Neutrophil (primary cell): ENCODE measurements around the gene MGAT5B.

Source experiments
- H3K27ac ChIP-seq: fragments of 200-600 bp; sonication (generic); 2 replicates; pipeline ENCODE4 v1.5.1; 2016; ENCODE audit warnings: mild to moderate bottlenecking, moderate library complexity
- H3K27me3 ChIP-seq: fragments of 200-600 bp; sonication (generic); 2 replicates; pipeline ENCODE4 v1.6.0; 2016; ENCODE audit warnings: mild to moderate bottlenecking
- H3K36me3 ChIP-seq: fragments of 200-600 bp; sonication (generic); 2 replicates; pipeline ENCODE4 v1.5.1; 2017
- H3K4me1 ChIP-seq, 2 experiments: fragments of 200-600 bp in 1 of 2; sonication (generic) in 1 of 2; 1 replicate in 1 of 2; 2 replicates in 1 of 2; pipeline versions ENCODE4 v1.5.1 to v1.6.1; 2013 to 2016; ENCODE audit warnings: low read depth in 1 of 2, low read length in 1 of 2, mild to moderate bottlenecking in 1 of 2, moderate library complexity in 1 of 2; ENCODE audit not compliant: control insufficient read depth in 1 of 2, insufficient read depth in 1 of 2
- H3K4me3 ChIP-seq, 2 experiments: fragments of 200-600 bp in 1 of 2; sonication (generic) in 1 of 2; 1 replicate in 1 of 2; 2 replicates in 1 of 2; pipeline ENCODE4 v1.5.1; 2013 to 2016; ENCODE audit warnings: low read depth in 1 of 2, low read length in 1 of 2, mild to moderate bottlenecking in 1 of 2, moderate library complexity in 1 of 2
- H3K9me3 ChIP-seq: fragments of 200-600 bp; sonication (generic); 2 replicates; pipeline ENCODE4 v1.5.1; 2016
- TF ChIP-seq, protein P1 (sequence below): fragments of 200-600 bp; sonication (generic); IDR thresholded peaks from 2 replicates; pipeline ENCODE4 v1.5.1; 2016; ENCODE audit warnings: antibody characterized with exemption

Gene MGAT5B

GRCh38 chr17:76843703-76844484 lies 24.3 kb upstream of the MGAT5B start:
- Histone ChIP-seq H3K9me3 (no peaks in the 10 kb centered on the region), H3K36me3 (no peaks in the 10 kb centered on the region), H3K27ac (no peak overlapping the region), H3K4me3 (no peak overlapping the region), H3K4me1 (peaks cover 0 to 4% of the 10 kb centered on the region in 2 experiments), H3K27me3 (peaks cover 59% of the 10 kb centered on the region)
- TF ChIP-seq, protein P1, sequence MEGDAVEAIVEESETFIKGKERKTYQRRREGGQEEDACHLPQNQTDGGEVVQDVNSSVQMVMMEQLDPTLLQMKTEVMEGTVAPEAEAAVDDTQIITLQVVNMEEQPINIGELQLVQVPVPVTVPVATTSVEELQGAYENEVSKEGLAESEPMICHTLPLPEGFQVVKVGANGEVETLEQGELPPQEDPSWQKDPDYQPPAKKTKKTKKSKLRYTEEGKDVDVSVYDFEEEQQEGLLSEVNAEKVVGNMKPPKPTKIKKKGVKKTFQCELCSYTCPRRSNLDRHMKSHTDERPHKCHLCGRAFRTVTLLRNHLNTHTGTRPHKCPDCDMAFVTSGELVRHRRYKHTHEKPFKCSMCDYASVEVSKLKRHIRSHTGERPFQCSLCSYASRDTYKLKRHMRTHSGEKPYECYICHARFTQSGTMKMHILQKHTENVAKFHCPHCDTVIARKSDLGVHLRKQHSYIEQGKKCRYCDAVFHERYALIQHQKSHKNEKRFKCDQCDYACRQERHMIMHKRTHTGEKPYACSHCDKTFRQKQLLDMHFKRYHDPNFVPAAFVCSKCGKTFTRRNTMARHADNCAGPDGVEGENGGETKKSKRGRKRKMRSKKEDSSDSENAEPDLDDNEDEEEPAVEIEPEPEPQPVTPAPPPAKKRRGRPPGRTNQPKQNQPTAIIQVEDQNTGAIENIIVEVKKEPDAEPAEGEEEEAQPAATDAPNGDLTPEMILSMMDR: no peak

DNA sequence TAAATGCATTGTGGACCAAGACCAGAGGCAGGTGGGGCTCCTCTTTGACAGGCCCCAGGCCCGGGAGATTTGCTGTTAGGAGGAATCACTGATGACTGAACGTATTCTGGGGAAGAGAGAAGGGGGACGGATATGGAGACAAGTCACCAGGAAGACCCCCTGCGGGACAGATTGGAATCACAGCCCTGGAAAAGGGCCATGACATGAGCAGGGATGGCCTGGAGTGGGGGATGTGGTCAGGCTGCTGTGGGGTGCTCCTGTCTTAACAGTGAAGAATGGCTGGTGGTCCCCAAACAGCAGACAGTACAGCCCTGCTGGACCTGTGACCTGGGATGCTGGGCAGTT lies 23.7 kb upstream of the MGAT5B start:
- TF ChIP-seq, protein P1: no peak
- H3K4me1 ChIP-seq: peaks cover 0 to 4% of the 10 kb centered on the region in 2 experiments
- no peaks in the 10 kb centered on the region for H3K9me3 ChIP-seq
- no peak overlapping the region for H3K4me3 ChIP-seq
- peaks cover 53% of the 10 kb centered on the region for H3K27me3 ChIP-seq
- H3K27ac ChIP-seq: no peak overlapping the region
- no peaks in the 10 kb centered on the region for H3K36me3 ChIP-seq

- Histone ChIP-seq H3K36me3 (no peaks in the 10 kb centered on the region), H3K4me3 (no peak overlapping the region), H3K9me3 (no peaks in the 10 kb centered on the region), H3K27ac (no peak overlapping the region), H3K4me1 (peaks cover 0 to 1% of the 10 kb centered on the region in 2 experiments), H3K27me3 (peaks cover 49% of the 10 kb centered on the region)
- TF ChIP-seq, protein P1: no peak
These were observed 23.4 kb upstream of the MGAT5B start for GRCh38 chr17:76844846-76845245.

- Histone ChIP-seq H3K4me3 (no peak overlapping the region), H3K27me3 (peaks cover 42% of the 10 kb centered on the region), H3K4me1 (no peaks in the 10 kb centered on the region), H3K9me3 (no peaks in the 10 kb centered on the region), H3K27ac (no peak overlapping the region), H3K36me3 (no peaks in the 10 kb centered on the region)
- TF ChIP-seq, protein P1: no peak
These were observed 22.6 kb upstream of the MGAT5B start for GRCh38 chr17:76845541-76846017.

- no peaks in the 10 kb centered on the region for H3K4me1 ChIP-seq
- peaks cover 27% of the 10 kb centered on the region for H3K27me3 ChIP-seq
- H3K27ac ChIP-seq: no peak overlapping the region
- TF ChIP-seq, protein P1: no peak
- no peak overlapping the region for H3K4me3 ChIP-seq
- H3K36me3 ChIP-seq: no peaks in the 10 kb centered on the region
- no peaks in the 10 kb centered on the region for H3K9me3 ChIP-seq
These were observed 21.2 kb upstream of the MGAT5B start for GRCh38 chr17:76847031-76847430.
